AG08396 (cell line): ENCODE results near the gene HLCS.

ENCODE experiments used
- DNase-seq: peaks from one replicate; pipeline ENCODE4 v3.0.0; 2012; ENCODE audit warnings: low spot score, mixed read lengths

The HLCS gene

GRCh38 chr21:36914244-36915013 lies 52.0 kb downstream of the HLCS start:
- no peak for DNase-seq

DNA sequence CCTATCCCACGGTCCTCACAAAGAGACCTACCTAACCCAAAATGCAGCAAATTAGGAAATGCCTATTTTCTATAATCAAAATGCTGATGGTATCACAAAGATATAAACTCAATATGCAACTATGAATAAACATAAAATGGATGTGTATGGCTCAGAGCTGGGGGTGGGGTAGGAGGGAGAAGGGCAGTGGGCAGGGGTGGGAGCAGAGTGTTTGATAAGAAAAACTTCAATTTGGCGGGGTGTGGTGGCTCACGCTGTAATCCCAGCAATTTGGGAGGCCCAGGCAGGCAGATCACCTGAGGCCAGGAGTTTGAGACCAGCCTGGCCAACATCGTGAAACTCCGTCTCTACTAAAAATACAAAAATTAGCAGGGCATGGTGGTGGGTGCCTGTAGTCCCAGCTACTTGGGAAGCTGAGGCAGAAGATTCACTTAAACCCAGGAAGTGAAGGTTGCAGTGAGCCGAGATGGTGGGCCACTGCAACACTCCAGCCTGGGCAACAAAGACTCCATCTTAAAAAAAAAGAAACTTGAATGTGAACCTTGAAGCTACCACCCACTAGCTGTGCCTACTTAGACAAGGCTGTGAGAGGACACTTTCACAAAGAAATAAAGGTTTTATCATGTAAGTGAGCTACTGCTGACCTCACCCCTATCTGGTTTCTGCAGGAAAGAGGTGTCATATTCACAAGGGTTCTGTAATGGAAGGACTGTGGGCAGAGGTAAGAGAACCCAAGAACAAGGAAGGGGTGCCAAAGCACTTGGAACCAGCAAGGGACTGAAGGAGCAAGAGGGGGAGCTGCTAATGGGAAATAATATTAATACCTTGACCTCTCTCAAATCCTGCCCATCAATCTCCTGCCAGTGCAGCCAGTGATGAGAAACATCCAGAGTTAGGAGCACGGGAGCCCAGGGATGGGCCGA lies 53.0 kb downstream of the HLCS start:
- no peak for DNase-seq

DNA sequence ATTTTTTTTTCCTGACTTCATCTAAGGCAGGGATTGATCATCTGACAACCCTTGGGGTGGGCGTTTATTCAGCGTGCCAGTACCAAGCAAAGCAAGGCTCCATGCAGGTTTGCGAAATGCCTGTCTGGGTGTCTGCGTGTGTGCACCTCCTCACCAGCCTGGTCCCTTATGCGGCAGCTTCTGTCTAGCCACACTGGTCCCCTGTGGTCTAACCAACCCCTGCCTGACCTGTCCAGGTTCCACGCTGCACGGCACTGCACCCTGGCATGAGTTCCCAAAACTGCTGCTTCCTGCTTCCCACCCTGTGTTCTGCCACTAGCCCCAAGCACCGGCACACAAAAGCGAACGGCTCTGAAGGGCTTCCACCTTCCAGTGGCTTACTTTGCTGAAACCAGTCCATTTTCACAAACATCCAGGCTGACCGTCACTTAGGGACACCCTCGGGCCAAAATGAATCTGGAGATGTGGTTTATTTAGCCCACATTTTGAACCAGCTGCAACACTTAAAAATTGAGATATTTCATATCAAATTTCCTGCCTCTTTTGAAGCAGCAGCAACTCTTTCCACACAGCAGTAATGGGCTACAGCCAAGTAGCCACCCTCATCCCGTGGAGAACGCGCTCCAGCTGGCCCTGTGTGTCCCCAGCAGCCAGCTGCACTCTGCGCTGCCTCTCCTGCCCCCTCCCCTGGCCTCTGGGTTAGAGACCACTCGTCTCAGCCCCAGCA lies 55.7 kb downstream of the HLCS start:
- DNase-seq, result no peak

DNA sequence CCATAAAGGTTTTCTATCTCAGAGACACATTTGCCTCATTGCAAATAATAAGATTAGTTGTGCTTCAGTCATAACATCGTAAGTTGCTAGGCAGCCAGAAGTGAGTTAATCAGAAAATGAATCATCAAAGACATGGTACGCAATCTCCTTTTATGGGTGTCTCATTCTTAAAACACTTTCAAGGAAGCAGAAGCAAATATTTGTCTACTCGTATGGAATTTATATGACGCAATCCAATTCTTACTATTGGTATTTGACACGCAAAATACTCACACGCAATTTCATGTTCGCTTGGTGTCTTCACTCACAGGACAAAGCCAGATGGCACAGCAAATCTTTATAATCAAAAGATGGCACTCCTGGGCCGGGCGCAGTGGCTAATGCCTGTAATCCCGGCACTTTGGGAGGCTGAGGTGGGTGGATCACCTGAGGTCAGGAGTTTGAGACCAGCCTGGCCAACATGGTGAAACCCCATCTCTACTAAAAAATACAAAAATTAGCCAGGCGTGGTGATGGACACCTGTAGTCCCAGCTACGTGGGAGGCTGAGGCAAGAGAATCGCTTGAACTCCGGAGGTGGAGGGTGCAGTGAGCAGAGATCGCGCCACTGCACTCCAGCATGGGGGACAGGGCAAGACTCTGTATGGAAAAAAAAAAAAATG lies 56.4 kb downstream of the HLCS start:
- peak; percentile 78 for DNase-seq

GRCh38 chr21:36909423-36909822 lies 57.0 kb downstream of the HLCS start:
- DNase-seq, result no peak

GRCh38 chr21:36908260-36908908 lies 58.1 kb downstream of the HLCS start:
- DNase-seq, result no peak

DNA sequence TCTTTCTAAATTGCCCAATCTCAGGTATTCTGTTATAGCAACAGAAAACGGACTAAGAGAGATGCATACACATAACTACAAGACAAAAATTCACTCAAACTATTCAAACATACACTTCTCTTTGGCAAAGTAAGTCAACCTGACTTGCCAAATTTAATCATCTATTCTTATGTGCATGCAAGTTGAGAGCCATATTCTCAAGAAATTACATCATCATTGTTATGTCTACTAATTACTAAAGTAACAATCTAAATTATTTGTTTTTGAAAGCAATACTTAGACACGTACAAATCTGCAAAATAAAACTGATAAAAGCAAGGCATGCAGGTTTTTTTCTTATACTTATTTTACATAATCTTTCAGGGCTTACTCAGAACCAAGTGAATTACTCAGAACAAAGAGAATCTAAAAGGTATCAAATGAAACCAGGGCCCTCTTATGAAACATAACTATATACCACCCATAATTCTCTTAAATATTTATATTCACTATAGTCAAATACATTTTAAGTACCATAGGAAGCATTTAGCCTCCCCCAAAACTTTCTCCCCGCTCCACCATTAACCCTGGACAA lies 62.3 kb downstream of the HLCS start:
- no peak for DNase-seq

- DNase-seq, result peak; percentile 31
Observed at GRCh38 chr21:36902793-36903192, 63.7 kb downstream of the HLCS start.

DNA sequence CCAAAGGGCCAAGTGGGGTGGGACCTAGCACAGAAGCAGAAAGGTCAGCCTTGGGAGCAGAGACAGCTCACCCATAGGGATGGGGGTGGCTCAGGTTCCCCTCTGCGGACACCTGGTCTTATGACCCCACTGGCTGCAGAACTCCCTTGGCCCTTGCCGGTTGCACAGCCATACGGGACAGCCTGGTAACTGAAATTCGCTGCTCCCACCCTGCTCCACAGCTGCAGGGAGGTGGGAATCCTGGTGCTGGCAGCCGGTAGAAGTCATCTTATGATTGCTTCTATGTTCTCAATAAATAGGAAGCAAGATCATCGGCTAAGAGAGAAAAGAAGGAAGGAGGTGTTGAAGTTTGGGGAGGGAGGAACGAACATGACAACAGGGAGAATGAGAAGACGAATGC lies 64.1 kb downstream of the HLCS start:
- no peak for DNase-seq

DNA sequence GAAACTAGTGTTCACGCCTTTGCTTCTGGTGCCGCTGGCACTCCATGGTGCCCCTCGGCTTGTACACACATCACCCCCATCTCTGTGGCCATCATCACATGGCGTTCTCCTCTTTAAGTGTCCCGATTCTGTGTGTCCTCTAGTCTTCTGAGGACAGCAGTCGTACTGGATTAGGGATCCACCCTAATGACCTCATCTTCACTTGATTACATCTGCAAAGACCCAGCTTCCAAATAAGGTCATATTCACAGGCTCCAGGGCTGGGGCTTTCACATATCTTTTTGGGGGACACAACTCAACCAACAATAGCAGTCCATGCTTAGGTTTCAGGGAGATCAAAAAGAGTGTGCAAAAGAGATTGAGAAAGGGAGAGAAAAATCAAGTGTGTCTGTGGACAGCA lies 64.9 kb downstream of the HLCS start:
- no peak for DNase-seq

- no peak for DNase-seq
Observed at GRCh38 chr21:36893581-36893980, 72.9 kb downstream of the HLCS start.

DNA sequence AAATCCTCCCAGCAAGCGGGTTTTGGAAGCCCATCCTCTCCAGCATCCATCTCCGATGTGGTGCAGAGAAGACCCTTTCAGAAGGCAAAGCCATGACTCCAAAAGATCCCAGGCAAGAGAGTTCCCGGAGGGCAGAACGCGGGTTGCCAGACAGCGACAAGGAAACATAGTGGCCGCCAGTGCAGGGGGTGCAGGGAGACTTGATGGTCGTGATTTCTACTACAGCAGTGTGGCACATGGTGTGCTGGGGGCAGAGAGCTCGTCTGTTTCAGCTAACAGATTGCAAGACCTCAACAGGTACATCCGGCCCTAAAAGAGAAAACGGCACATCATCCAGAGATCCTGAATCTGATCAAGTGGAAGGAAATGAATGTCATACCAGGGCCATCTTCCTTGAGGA lies 74.3 kb downstream of the HLCS start:
- DNase-seq, result no peak

DNA sequence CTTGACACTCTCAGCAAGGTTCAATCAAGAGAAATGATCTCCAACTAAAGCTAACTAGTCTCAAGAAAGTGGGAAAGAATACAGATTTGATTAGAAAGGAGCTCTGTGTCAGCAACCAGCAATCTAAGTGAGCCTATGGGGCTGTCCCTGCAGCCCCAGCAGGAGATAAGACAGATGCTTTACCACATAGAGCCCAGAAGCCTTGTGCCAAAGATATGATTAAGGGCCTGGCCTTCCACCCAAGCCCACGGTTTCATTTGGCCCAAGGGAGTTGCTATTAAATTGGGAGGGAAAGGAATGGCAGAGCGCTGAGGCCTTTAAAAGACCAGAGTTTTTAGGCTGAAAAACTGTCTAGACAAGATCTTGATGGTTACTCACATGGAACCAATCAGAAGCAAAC lies 74.8 kb downstream of the HLCS start:
- no peak for DNase-seq

DNA sequence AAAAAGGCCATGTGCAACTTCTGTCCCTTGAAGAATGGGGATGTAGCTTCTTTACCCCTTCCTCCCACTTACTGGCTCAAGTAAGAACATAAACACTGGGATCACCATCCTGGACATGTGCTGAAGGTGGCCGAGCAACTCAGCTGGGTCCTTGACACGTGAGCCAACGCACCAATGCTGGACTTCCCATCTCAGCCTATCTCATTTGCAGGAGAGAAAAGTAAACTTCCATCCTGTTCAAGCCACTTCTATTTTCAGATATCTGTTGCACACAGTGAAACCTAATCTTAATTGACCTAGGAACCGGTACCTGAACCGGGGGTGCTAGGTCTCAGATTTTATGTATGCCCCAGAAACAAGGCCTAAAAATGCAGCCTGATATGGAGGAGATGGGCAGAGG lies 75.3 kb downstream of the HLCS start:
- DNase-seq, result no peak

GRCh38 chr21:36890086-36890485 lies 76.4 kb downstream of the HLCS start:
- DNase-seq, result no peak

DNA sequence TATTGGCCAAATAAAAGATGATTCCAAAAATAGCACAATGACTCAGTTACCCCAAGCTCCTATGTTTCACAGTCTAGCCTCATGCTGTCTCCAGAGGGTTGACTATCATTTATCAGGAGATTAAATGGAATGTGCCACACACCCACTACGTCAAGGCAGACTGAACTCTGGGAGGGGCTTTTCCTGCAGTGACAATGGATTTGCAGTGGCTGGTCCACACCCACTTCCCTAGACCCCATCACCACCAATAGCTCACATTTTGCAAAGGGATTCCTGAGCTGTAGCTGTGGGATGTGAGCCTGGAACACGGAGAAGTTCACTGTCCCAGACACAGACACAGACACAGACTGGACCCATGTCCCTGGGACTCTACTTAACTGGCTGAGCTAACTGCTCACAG lies 77.1 kb downstream of the HLCS start:
- DNase-seq, result no peak

DNA sequence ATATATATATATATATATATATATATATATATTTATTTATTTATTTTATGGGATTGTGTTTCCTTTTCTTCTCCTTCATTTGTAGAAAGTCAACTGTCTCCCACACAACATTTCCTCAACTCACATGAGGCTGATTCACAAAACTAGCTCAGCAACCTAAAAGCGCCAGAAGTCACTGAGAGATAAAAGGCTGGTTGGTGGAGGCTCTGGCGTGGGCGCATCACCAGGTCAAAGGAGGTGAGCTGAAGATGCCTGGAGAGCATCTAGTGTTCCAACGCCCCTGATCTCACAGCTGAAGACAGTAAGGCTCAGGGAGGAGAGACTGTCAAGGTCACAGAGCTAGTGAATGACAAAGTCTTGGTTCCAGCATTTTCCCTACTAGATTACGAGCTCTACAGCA lies 78.0 kb downstream of the HLCS start:
- DNase-seq, result no peak

- no peak for DNase-seq
Observed at GRCh38 chr21:36887963-36888362, 78.5 kb downstream of the HLCS start.

GRCh38 chr21:36883532-36884486 lies 82.7 kb downstream of the HLCS start:
- no peak for DNase-seq

DNA sequence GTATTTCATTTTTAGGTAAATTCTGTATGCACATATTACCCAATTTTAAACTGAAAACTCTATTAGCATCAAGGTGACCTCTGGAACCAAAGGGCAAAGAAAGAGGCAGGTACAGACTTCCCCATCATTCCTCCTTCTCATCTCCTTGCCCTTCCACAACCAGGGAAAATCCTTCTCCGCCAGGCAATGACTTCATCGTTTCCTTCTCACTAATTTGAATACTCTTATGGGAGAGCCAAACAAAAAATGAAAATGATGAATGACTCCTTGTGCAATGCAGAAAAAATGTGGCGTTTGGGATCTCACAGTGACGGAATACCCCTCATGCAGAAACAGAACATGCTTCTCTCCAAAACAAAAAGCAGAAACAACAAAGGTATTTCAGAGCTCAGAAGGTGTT lies 83.7 kb downstream of the HLCS start:
- DNase-seq, result no peak
